Thymus (tissue), 2 donors: ENCODE results near the gene GTF2IRD2. TPM values are rescaled to one million over a fixed set of nuclear protein-coding genes. Genes with fewer than 3 reads are reported as not detected.

Source experiments
- polyA plus RNA-seq: library from polyadenylated mRNA; stranded (reverse); fragments of 200-250 nt; gene quantifications from one replicate; pipeline ENCODE4 v1.2.3, GENCODE V29; 2013
- total RNA-seq: library from RNA; stranded (reverse); fragments of 120-200 nt; gene quantifications from one replicate; pipeline ENCODE4 v1.2.4, GENCODE V29; 2013
- donor health status: healthy.

GTF2IRD2 gene
- total and polyA plus RNA-seq, 2 donors = 10.9 to 17.5 TPM

Other genes starting within 250 kb of the GTF2IRD2 start
- 91.4 TPM for gene GTF2I, start 193.9 kb downstream of the GTF2IRD2 start, total RNA-seq
- gene GTF2I, start 193.9 kb downstream of the GTF2IRD2 start, polyA plus RNA-seq = 35.1 TPM
- gene NCF1, start 77.6 kb downstream of the GTF2IRD2 start, total RNA-seq = 5.7 TPM
- gene NCF1, start 77.6 kb downstream of the GTF2IRD2 start, polyA plus RNA-seq = 12.5 TPM
- gene CASTOR2, start 113.1 kb upstream of the GTF2IRD2 start, total RNA-seq = 2.5 TPM
- gene CASTOR2, start 113.1 kb upstream of the GTF2IRD2 start, polyA plus RNA-seq = 1.7 TPM
- gene RCC1L, start 222.2 kb upstream of the GTF2IRD2 start, total RNA-seq = 25.3 TPM
- gene RCC1L, start 222.2 kb upstream of the GTF2IRD2 start, polyA plus RNA-seq = 22.9 TPM
- gene GTF2IRD2B, start 241.0 kb upstream of the GTF2IRD2 start, total RNA-seq = 24.5 TPM
- gene GTF2IRD2B, start 241.0 kb upstream of the GTF2IRD2 start, polyA plus RNA-seq = 21.3 TPM